GM10248 (cell line): ENCODE results near the gene SLC46A2.
A peak's percentile ranks its signal among the peaks of the same experiment; 100 is the strongest.

Source experiments
- CTCF ChIA-PET: fragments of 300-600 bp; sonication (Branson Sonifier 250); formaldehyde crosslinking; extraction: SDS; loops from one replicate; lab custom pipeline; 2021; ENCODE audit warnings: antibody characterized with exemption; lab: Yijun Ruan, JAX
- POLR2A ChIA-PET: fragments of 350-650 bp; sonication (Branson Sonifier 250); formaldehyde crosslinking; extraction: SDS; loops from one replicate; lab custom pipeline; 2020; ENCODE audit warnings: antibody characterized with exemption; lab: Yijun Ruan, JAX
- DNase-seq: peaks from one replicate; pipeline ENCODE4 v3.0.0; 2012; ENCODE audit errors: extremely low spot score
- CTCF ChIP-seq: IDR thresholded peaks from 2 replicates; pipeline ENCODE4 v1.5.1; 2012; ENCODE audit warnings: mild to moderate bottlenecking, low read depth; ENCODE audit errors: extremely low read depth, missing control alignments, control extremely low read depth

SLC46A2 gene, protein sequence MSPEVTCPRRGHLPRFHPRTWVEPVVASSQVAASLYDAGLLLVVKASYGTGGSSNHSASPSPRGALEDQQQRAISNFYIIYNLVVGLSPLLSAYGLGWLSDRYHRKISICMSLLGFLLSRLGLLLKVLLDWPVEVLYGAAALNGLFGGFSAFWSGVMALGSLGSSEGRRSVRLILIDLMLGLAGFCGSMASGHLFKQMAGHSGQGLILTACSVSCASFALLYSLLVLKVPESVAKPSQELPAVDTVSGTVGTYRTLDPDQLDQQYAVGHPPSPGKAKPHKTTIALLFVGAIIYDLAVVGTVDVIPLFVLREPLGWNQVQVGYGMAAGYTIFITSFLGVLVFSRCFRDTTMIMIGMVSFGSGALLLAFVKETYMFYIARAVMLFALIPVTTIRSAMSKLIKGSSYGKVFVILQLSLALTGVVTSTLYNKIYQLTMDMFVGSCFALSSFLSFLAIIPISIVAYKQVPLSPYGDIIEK

DNA sequence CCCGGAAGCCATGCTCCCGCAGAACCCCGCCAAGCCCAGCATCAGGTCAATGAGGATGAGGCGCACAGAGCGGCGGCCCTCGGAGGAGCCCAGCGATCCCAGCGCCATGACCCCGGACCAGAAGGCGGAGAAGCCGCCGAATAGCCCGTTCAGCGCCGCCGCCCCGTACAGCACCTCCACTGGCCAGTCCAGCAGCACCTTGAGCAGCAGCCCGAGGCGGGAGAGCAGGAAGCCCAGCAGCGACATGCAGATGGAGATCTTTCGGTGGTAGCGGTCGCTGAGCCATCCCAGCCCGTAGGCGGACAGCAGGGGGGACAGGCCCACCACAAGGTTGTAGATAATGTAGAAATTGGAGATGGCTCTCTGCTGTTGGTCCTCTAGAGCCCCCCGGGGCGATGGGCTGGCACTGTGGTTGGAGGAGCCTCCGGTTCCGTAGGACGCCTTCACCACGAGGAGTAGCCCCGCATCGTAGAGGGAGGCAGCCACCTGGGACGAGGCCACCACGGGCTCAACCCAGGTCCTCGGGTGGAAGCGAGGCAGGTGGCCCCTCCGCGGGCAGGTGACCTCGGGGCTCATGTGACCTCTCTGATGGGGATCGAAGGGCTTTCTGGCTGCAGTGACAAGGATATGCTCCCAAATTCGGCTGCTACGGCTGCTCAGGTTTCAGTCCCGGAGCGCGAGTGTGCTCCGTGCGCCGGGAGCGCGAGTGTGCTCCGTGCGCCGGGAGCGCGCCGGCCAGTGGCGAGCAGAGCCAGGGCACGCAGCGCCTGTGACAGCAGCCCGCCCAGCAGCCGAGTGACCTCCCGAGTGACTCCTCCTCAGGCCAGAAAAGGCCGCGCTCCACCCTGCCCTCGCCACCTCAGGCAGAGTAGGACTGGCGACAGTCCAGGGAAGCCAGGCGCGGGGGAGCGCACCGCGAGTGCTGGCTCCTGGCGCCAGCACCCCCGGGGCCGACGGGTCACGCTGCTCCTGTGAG lies at the start of gene SLC46A2:
Gene SLC46A2, minus strand, starts transcription at position 771 of the 976 bp plus-strand sequence. Its CDS starts 195 bp downstream, at position 576.
- no peak for TF ChIP-seq CTCF
- DNase-seq, result no peak
- ChIA-PET CTCF (no interaction called here), POLR2A (no interaction called here)

- CTCF ChIA-PET, result interaction anchor here (1.1 kb wide), 1 partner anchor 11 kb away, joined by 4 read pairs; no protein-coding TSS in a partner anchor
- no peak for TF ChIP-seq CTCF
- DNase-seq, result no peak
- POLR2A ChIA-PET, result no interaction called here
These were observed 48.7 kb upstream of the SLC46A2 start for GRCh38 chr9:112939418-112939817.

DNA sequence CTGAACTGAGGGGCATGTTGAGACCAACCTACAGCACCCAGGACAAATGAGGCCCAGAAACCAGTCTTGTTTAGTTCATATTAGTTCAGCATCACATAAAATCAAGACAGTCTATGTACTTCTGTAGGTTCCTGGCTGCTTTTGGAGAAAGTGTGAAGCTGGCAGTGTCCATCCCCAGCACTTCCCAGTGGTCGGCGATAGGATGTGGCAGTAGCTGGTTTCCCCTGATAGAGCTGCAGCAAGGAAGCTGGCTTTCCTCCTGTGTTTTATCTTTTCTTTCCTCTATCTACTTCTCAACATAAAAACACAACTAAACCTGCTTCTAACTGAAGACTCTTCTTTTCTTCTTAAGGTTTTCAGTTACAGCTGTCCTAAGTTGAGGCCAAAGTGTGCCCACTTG lies 43.0 kb upstream of the SLC46A2 start:
- DNase-seq, result no peak
- ChIA-PET CTCF (interaction anchor here (1.4 to 2.4 kb wide), 4 partner anchors 8 to 178 kb away, joined by 4 to 8 read pairs (median 5); no protein-coding TSS in a partner anchor), POLR2A (no interaction called here)
- TF ChIP-seq CTCF, result no peak

- TF ChIP-seq CTCF, result peak; percentile 48
- DNase-seq, result peak; percentile 21
These were observed 34.5 kb upstream of the SLC46A2 start for GRCh38 chr9:112925058-112925641.

DNA sequence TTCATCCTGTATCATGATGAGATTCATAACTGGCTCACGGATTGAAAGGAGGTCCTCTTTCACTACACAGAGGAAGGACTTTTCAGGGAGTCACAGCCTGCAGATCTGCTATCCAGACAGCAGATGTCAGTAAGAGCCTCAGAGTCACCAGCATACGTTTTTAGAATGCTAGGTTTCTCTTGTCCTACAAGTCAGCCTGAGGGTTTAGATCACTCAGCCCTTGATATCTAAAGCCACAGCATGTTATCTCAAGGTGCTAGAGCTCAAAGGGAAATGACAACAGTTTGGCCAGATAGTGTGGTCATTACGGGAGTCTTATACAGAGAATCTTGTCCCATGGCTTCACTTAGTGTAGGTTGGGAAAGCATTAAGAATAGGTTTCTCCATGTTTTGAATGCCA lies 30.9 kb upstream of the SLC46A2 start:
- peak; percentile 28 for TF ChIP-seq CTCF
- no peak for DNase-seq
- CTCF ChIA-PET, result interaction anchor here (0.8 to 6.0 kb wide), 5 partner anchors 12 to 191 kb away, joined by 3 to 41 read pairs (median 4); no protein-coding TSS in a partner anchor
- POLR2A ChIA-PET, result no interaction called here

More at GRCh38 chr9:112925058-112925641, 34.5 kb upstream of the SLC46A2 start:
- ChIA-PET CTCF (interaction anchor here (1.4 to 3.1 kb wide), 2 partner anchors 9 to 187 kb away, joined by 5 to 12 read pairs; no protein-coding TSS in a partner anchor), POLR2A (no interaction called here)
